ENCODE data around the gene CHIA.

The CHIA gene

GRCh38 chr1:111294390-111294789 lies 3.7 kb downstream of the CHIA start:
- TF ChIP-seq BHLHE40 (IDR thresholded peaks at IDR 0.05; ENCODE audit: borderline replicate concordance), result no peak
- no peak for TF ChIP-seq ZNF384 (IDR thresholded peaks at IDR 0.05)
- no peak for TF ChIP-seq FOXA1 (IDR thresholded peaks at IDR 0.05)
- no peak for TF ChIP-seq LEF1 (IDR thresholded peaks at IDR 0.05; ENCODE audit: borderline replicate concordance)
- no peak for TF ChIP-seq CTBP1 (IDR thresholded peaks at IDR 0.05; ENCODE audit: borderline replicate concordance)
- no peak for TF ChIP-seq FOXK2 (IDR thresholded peaks at IDR 0.05)
- no peak for TF ChIP-seq NFRKB (IDR thresholded peaks at IDR 0.05)
- no peak for TF ChIP-seq PKNOX1 (IDR thresholded peaks at IDR 0.05)
- no peak for TF ChIP-seq ELF4 (IDR thresholded peaks at IDR 0.05)
- TF ChIP-seq ARNT (IDR thresholded peaks at IDR 0.05), result no peak
- TF ChIP-seq SUZ12 (IDR thresholded peaks at IDR 0.05), result no peak
- no peak for TF ChIP-seq SP1 (IDR thresholded peaks at IDR 0.05)
- no peak for TF ChIP-seq FOXM1 (IDR thresholded peaks at IDR 0.05; ENCODE audit: borderline replicate concordance)
- no peak for TF ChIP-seq L3MBTL2 (conservative IDR thresholded peaks at IDR 0.05)
- TF ChIP-seq HDGF (IDR thresholded peaks at IDR 0.05; ENCODE audit: borderline replicate concordance), result no peak
- no peak for TF ChIP-seq TARDBP (IDR thresholded peaks at IDR 0.05)
- POLR2A ChIA-PET, result no interaction called here
- CTCF ChIA-PET, result no interaction called here
- DNase-seq (ENCODE audit: extremely low spot score), result no peak

GRCh38 chr1:111302374-111302773 lies 11.7 kb downstream of the CHIA start:
- CTCF ChIA-PET, result no interaction called here
- TF ChIP-seq BHLHE40 (IDR thresholded peaks at IDR 0.05; ENCODE audit: borderline replicate concordance) (no peak), ARNT (IDR thresholded peaks at IDR 0.05) (no peak), TARDBP (IDR thresholded peaks at IDR 0.05) (no peak), ZNF384 (IDR thresholded peaks at IDR 0.05) (no peak), LEF1 (IDR thresholded peaks at IDR 0.05; ENCODE audit: borderline replicate concordance) (no peak), L3MBTL2 (conservative IDR thresholded peaks at IDR 0.05) (no peak), CTBP1 (IDR thresholded peaks at IDR 0.05; ENCODE audit: borderline replicate concordance) (no peak), FOXK2 (IDR thresholded peaks at IDR 0.05) (no peak), FOXA1 (IDR thresholded peaks at IDR 0.05) (no peak), SP1 (IDR thresholded peaks at IDR 0.05) (no peak), ELF4 (IDR thresholded peaks at IDR 0.05) (no peak), SUZ12 (IDR thresholded peaks at IDR 0.05) (no peak), FOXM1 (IDR thresholded peaks at IDR 0.05; ENCODE audit: borderline replicate concordance) (no peak), HDGF (IDR thresholded peaks at IDR 0.05; ENCODE audit: borderline replicate concordance) (no peak), PKNOX1 (IDR thresholded peaks at IDR 0.05) (no peak), NFRKB (IDR thresholded peaks at IDR 0.05) (no peak)
- POLR2A ChIA-PET, result no interaction called here
- DNase-seq (ENCODE audit: extremely low spot score), result no peak

- no peak for TF ChIP-seq PKNOX1 (IDR thresholded peaks at IDR 0.05)
- TF ChIP-seq SP1 (IDR thresholded peaks at IDR 0.05), result no peak
- TF ChIP-seq FOXA1 (IDR thresholded peaks at IDR 0.05), result no peak
- TF ChIP-seq NFRKB (IDR thresholded peaks at IDR 0.05), result no peak
- no peak for TF ChIP-seq LEF1 (IDR thresholded peaks at IDR 0.05; ENCODE audit: borderline replicate concordance)
- TF ChIP-seq FOXM1 (IDR thresholded peaks at IDR 0.05; ENCODE audit: borderline replicate concordance), result no peak
- ChIA-PET CTCF (no interaction called here), POLR2A (no interaction called here)
- DNase-seq (ENCODE audit: extremely low spot score), result no peak
Observed at GRCh38 chr1:111309690-111310089, 19.0 kb downstream of the CHIA start.

- POLR2A ChIA-PET, result no interaction called here
- no peak for DNase-seq (ENCODE audit: extremely low spot score)
- TF ChIP-seq FOXK2 (IDR thresholded peaks at IDR 0.05) (no peak), TARDBP (IDR thresholded peaks at IDR 0.05) (no peak), SUZ12 (IDR thresholded peaks at IDR 0.05) (no peak), ELF4 (IDR thresholded peaks at IDR 0.05) (no peak), ZNF384 (IDR thresholded peaks at IDR 0.05) (no peak), SP1 (IDR thresholded peaks at IDR 0.05) (no peak), NFRKB (IDR thresholded peaks at IDR 0.05) (no peak), L3MBTL2 (conservative IDR thresholded peaks at IDR 0.05) (no peak), ARNT (IDR thresholded peaks at IDR 0.05) (no peak), PKNOX1 (IDR thresholded peaks at IDR 0.05) (no peak), FOXA1 (IDR thresholded peaks at IDR 0.05) (no peak), HDGF (IDR thresholded peaks at IDR 0.05; ENCODE audit: borderline replicate concordance) (no peak), BHLHE40 (IDR thresholded peaks at IDR 0.05; ENCODE audit: borderline replicate concordance) (no peak), FOXM1 (IDR thresholded peaks at IDR 0.05; ENCODE audit: borderline replicate concordance) (no peak), LEF1 (IDR thresholded peaks at IDR 0.05; ENCODE audit: borderline replicate concordance) (no peak)
- CTCF ChIA-PET, result no interaction called here
Observed at GRCh38 chr1:111318523-111318922, 27.9 kb downstream of the CHIA start.

- TF ChIP-seq TARDBP (IDR thresholded peaks at IDR 0.05), result no peak
- TF ChIP-seq FOXA1 (IDR thresholded peaks at IDR 0.05), result no peak
- no peak for TF ChIP-seq FOXM1 (IDR thresholded peaks at IDR 0.05; ENCODE audit: borderline replicate concordance)
- TF ChIP-seq BHLHE40 (IDR thresholded peaks at IDR 0.05; ENCODE audit: borderline replicate concordance), result no peak
- no peak for TF ChIP-seq NFRKB (IDR thresholded peaks at IDR 0.05)
- no peak for TF ChIP-seq FOXK2 (IDR thresholded peaks at IDR 0.05)
- no peak for TF ChIP-seq SUZ12 (IDR thresholded peaks at IDR 0.05)
- no peak for TF ChIP-seq PKNOX1 (IDR thresholded peaks at IDR 0.05)
- no peak for TF ChIP-seq CTBP1 (IDR thresholded peaks at IDR 0.05; ENCODE audit: borderline replicate concordance)
- no peak for TF ChIP-seq L3MBTL2 (conservative IDR thresholded peaks at IDR 0.05)
- CTCF ChIA-PET, result no interaction called here
- POLR2A ChIA-PET, result no interaction called here
- DNase-seq (ENCODE audit: extremely low spot score), result no peak
Observed at GRCh38 chr1:111320066-111320879, 29.6 kb downstream of the CHIA start.

Measured in HEK293T (cell line).